HK-2 (cell line): ENCODE measurements around the gene COL24A1.
"Not testable (repeated sequence)": the region's sequence is repeated elsewhere in the genome, so short reads cannot be mapped to it uniquely, and the experiment has no call there.

Experiments used
- DNase-seq: peaks from one replicate; pipeline ENCODE4 v3.0.0-alpha.2; 2018; ENCODE audit not compliant: unreplicated experiment

Gene COL24A1

GRCh38 chr1:86152887-86153286 is 3.7 kb downstream of the COL24A1 start:
- no peak for DNase-seq

- no peak for DNase-seq
Measured at GRCh38 chr1:86151427-86151826, 5.1 kb downstream of the COL24A1 start.

GRCh38 chr1:86150553-86151055 is 6.0 kb downstream of the COL24A1 start:
- DNase-seq, result no peak

DNA sequence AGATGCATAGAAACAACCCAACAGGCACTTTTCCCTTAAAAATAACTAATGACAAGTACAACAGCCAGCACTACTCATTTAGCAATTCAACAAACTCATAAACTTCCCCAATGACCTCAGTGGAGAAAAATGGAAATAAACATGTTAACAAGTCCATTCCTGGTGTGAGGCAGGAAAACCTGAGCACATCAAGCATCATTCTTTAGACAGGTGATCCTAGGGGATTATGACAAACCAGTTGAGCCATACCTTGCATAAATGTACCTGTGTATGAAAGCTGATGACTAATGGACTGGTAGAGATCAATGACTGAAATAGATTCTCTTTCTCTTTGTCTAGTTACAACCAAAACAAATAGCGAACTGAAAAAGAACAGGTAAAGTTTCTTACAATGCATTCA is 7.0 kb downstream of the COL24A1 start:
- no peak for DNase-seq

- DNase-seq, result no peak
Measured at GRCh38 chr1:86147755-86148154, 8.8 kb downstream of the COL24A1 start.

DNA sequence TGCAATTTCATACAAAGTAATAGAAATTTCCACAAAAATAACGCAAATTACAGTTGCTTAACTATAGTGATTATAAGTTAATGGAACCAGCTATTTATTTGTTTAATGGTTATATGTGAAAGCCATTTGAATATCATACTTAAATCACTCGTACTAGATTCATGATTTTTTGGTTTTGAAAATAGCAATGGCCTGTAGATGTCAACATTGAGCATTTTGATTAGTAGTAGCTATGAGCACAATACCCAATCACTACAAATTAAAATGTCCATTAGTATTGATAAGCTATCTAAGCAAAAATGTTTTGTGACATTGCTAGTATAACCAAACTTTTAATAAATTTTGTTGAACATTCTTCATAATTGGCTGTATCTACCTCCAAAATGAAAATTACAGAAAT is 10.0 kb downstream of the COL24A1 start:
- DNase-seq, result no peak

DNA sequence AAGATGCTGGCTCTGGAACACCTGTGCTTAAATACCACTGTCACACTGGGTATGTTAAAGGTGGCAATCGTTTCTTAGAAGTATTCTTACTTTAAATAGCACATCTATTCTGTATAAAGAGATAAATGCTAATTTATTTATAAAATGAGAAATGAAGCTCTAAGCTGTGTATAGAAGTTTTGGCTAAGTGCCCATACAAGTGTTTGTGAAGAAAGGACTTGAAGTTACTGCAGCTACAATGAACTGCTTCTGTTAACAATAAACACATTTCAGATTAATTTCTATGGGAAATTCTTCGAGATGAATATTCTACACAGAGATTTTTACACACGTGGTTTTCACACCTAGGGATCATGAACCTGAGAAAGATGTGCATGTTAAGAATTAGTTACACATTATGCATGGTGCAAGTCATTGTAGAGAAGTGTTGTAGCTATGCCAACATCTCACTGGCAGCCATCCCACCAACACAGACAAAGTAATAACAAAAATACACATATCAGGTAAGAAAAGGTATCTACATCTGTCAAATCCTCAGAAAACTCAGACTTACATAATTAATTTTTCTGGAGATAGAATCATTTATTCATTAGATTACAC is 16.2 kb downstream of the COL24A1 start:
- no peak for DNase-seq

DNA sequence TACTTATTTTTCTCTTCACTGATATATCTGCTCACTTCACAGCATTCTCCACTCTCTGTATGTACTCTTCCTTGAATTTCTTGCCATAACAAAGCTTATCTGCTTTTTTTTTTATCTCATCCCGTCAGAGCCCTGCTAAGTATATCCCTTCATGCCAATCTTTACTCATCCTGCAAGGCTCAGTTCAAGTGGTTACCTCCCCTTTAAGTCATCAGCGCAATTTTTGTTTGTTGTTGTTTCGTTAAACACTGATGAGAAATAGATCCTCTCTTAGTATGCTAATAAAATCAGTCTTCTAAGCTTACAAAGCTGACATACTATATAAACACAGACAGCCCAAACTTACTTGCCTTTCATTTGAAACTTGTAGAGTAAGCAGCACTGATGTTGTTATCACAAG is 17.8 kb downstream of the COL24A1 start:
- DNase-seq, result no peak

GRCh38 chr1:86137436-86137835 is 19.1 kb downstream of the COL24A1 start:
- no peak for DNase-seq

- no peak for DNase-seq
Measured at GRCh38 chr1:86119214-86119764, 37.3 kb downstream of the COL24A1 start.

GRCh38 chr1:86114816-86115400 is 41.7 kb downstream of the COL24A1 start:
- no peak for DNase-seq

DNA sequence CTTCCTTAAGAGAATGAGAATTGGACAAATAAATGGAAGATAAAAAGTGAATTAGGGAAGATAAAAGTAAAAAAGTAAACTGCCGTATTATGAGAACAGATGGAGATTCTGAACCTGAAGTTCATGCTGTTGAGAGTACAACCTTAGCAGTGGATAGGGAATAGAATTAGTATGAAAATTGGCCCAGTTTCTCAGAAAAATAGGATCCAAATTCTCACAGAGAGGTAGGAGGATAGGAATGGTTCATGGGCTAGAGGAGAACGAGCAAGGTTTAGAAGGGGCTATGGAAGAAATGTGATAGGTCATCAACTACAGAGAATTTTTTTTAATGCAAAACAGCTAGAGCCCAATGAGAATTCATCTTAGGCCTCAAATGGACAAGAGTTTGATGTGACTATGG is 42.3 kb downstream of the COL24A1 start:
- no peak for DNase-seq

GRCh38 chr1:86111590-86111989 is 45.0 kb downstream of the COL24A1 start:
- not testable (repeated sequence) for DNase-seq

DNA sequence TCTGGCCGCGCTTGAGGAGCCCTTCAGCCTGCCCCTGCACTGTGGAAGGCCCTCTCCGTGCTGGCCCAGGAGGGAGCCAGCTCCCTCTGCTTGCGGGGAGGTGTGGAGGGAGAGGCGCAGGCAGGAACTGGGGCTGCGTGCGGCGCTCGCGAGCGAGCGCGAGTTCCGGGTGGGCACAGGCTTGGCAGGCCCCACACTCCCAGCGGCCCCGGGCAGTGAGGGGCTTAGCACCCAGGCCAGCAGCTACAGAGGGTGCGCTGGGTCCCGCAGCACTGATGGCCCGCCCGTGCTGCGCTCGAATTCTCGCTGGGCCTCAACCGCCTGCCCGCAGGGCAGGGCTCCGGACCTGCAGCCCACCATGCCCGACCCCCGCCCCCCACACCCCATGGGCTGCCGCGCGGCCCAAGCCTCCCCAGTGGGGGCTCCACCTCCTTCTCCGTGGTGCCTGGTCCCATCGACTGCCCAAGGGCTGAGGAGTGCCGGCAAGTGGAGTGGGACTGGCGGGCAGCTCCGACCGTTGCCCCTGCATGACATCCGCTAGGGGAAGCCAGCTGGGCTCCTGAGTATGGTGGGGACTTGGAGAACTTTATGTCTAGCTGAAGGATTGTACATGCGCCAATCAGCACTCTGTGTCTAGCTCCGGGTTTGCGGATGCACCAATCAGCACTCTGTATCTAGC is 46.0 kb downstream of the COL24A1 start:
- DNase-seq, result no peak

GRCh38 chr1:86105533-86105866 is 51.1 kb downstream of the COL24A1 start:
- DNase-seq, result no peak

DNA sequence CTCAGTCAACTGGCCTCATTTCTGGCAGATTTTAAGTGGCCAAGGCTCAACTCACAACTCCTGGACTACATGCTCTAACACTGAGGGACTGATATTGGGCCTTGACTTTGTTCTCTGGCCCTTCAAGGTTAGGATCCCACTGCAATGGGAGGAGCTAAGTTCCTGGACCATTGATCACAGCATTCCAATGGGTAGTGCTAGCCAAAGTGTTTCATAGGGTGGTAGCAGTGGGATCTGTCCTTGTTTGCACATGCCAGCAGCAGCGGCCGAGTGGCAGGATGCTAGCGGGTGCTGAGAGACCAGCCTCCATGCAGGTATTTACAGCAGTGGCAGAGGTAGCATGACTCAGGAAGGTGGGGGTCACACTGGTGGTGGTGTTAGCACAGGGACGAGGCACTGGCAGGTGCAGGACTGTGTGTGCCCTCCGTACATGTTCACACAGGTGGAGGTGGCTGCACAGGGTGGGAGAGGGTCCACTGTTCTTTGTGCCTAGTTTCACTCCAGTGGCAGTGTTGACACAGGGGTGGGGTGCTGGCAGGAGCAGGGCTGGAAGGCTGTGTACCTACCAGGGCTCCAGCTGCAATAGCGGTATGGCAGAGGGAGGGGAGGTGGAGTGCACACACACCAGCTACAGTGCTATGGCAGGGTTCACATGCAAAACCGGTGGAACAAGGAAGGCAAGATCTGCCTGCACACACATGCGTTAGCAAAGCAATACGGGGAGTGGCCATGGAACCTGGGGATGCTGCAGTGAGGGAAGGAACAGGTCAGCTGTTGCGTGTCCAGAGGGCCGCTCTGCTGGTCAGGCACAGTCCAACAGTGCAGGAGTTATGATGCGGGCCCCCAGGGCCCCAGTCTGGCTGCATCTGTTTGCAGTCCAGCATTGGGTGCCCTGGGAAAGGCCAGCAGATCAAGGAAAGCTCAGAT is 51.7 kb downstream of the COL24A1 start:
- no peak for DNase-seq

DNA sequence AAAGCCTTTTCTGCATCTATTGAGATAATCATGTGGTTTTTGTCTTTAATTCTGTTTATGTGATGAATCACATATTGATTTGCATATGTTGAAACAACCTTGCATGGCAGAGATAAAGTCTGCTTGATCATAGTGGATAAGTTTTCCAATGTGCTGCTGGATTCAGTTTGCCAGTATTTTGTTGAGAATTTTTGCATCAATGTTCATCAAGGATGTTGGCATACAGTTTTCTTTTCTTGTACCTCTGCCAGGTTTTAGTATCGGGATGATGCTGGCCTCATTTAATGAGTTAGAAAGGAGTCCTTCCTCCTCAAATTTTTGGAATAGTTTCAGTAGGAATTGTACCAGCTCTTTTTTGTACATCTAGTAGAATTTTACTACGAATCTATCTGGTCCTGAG is 55.0 kb downstream of the COL24A1 start:
- DNase-seq, result no peak

GRCh38 chr1:86100401-86100800 is 56.2 kb downstream of the COL24A1 start:
- no peak for DNase-seq

DNA sequence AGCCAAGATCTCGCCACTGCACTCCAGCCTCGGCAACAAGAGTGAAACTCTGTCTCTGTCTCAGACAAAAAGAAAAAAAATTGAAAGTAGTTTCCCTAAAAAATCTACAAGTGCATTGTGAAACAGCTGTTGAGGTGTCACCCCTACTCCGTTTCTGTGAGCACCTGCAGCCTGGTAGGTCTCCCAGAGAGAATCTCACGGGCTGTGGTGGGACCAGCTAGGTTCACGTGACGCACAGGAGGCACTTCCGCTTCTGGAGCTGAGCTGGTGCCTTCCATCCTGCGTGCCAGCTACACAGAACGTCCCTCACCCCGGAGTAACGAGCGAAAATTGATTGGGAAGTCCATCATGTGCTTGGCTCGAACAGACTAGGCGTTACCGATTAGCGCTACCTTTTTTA is 66.8 kb downstream of the COL24A1 start:
- DNase-seq, result no peak

DNA sequence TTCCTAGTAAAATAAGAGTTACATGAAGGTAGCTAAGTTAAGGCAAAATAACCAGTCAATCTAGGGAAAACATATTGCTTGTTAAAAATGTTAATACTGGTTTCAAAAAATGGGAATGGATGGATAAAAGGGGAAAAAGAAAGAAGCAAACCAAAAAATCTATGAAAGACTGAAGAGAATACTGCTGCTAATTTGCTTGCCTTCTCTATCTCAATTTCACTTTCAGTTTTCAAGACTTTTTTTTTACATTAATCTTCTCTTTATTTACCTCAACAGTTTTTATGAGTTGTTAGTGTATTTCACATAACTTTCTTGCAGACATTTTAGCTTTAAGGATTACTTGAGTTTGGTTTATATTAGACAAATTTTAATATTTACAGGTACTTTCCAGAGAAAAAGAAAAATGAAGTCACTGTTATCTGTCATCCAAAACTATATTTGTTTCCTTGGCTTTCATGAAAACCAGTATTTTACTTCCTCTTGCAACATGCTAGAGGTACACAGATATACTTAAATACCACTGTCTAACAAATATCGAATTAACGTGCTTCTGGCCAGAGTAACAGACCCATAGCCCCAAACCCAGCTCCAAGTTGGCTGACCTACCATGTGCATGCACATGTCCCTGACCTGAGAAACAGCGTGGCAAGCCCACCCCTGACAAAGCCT is 70.7 kb downstream of the COL24A1 start:
- DNase-seq, result no peak

DNA sequence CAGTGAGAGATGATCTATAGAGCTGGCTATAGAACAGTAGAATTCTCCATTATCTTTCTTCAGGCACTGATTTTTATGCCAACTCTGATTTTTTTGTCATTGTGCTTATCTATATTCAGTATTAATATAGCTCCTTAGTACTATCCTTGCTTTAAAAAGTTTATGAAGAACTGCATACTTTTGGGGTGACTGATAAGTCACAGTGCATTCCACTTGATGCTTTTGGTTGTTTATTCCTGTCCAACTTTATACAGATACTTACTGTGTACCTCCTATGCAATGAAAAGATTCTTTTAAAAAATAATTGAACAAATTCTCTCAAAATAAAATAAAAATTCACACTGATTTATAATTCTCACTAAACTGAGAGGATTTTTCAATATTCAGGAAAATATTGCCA is 71.6 kb downstream of the COL24A1 start:
- DNase-seq, result no peak

DNA sequence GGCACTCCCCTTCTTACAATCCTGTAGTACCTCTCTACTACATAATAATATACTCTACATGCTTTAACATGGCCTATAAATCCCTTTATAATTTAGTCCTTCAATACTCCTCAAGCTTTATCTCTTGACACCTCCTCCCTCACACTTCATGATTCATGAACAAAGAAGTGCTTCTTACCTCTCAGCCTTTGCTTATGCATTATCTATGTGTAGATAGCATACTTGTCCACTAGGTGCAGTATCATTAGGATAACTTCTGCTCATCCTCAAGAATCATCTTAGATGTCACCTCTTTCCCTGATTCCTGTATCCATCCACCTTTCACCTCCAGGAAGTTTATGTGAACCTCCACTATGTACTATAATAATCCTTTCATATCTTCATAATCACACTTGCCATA is 74.4 kb downstream of the COL24A1 start:
- DNase-seq, result no peak
